KMS-11 (cell line): ENCODE measurements around the gene PSME2.

Experiments
- H2AFZ ChIP-seq: fragments of 200-600 bp; sonication (generic); 2 replicates; pipeline ENCODE4 v1.6.1; 2016; ENCODE audit warnings: antibody characterized with exemption, mixed run types, low read depth
- H3K27ac ChIP-seq: fragments of 200-600 bp; sonication (generic); 2 replicates; pipeline ENCODE4 v1.6.1; 2016; ENCODE audit warnings: mild to moderate bottlenecking, mixed run types
- H3K27me3 ChIP-seq: fragments of 200-600 bp; sonication (generic); 2 replicates; pipeline ENCODE4 v1.6.1; 2017; ENCODE audit warnings: mild to moderate bottlenecking, low read depth, mixed run types, moderate library complexity; ENCODE audit not compliant: insufficient read depth
- H3K36me3 ChIP-seq: fragments of 200-600 bp; sonication (generic); 2 replicates; pipeline ENCODE4 v1.6.1; 2017; ENCODE audit warnings: mild to moderate bottlenecking, mixed run types; ENCODE audit not compliant: insufficient read depth
- H3K4me1 ChIP-seq: fragments of 200-600 bp; sonication (generic); 2 replicates; pipeline ENCODE4 v1.6.1; 2016; ENCODE audit warnings: mild to moderate bottlenecking, low read depth, mixed run types; ENCODE audit not compliant: poor library complexity, severe bottlenecking
- H3K4me2 ChIP-seq: fragments of 200-600 bp; sonication (generic); 2 replicates; pipeline ENCODE4 v1.7.0; 2016; ENCODE audit warnings: mild to moderate bottlenecking, mixed run types
- H3K4me3 ChIP-seq: fragments of 200-600 bp; sonication (generic); IDR thresholded peaks from 2 replicates; pipeline ENCODE4 v1.6.1; 2017; ENCODE audit warnings: low read depth, low read length, mixed read lengths; ENCODE audit not compliant: insufficient read depth
- H3K79me2 ChIP-seq: fragments of 200-600 bp; sonication (generic); 2 replicates; pipeline ENCODE4 v1.6.1; 2016; ENCODE audit warnings: low read depth, mixed run types; ENCODE audit not compliant: insufficient read depth
- H3K9ac ChIP-seq: fragments of 200-600 bp; sonication (generic); 2 replicates; pipeline ENCODE4 v1.6.1; 2016; ENCODE audit warnings: mild to moderate bottlenecking, mixed run types
- H4K20me1 ChIP-seq: fragments of 200-600 bp; sonication (generic); 2 replicates; pipeline ENCODE4 v1.6.1; 2016; ENCODE audit warnings: mild to moderate bottlenecking, mixed run types; ENCODE audit not compliant: insufficient read depth
- CTCF ChIP-seq: fragments of 200-600 bp; sonication (generic); conservative IDR thresholded peaks from 2 replicates; pipeline ENCODE4 v1.6.1; 2017; ENCODE audit warnings: low read depth, mild to moderate bottlenecking, antibody characterized with exemption, low read length, moderate library complexity, mixed read lengths

PSME2 gene

DNA sequence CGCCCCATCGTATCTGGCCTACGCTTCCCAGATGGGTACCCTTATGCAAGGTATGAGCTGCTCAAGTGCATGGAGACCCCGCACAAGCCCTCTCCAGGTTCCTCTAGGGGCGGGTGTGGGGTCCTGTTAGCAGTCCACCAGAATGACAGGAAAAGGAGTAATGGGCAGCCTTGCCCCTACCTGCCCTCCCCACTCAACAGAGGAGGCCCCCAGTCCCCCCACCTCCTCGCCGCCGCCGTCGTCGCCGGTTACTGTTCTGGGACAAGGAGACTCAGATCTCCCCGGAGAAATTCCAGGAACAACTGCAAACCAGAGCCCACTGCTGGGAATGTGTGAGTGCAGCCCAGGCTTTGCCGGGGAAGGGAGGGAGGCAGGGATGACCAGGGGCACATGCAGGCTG, 31.5 kb upstream of the PSME2 start:
- TF ChIP-seq CTCF = no peak
- no peak overlapping the region for H3K27ac ChIP-seq
- no peaks in the 10 kb centered on the region for H3K4me1 ChIP-seq
- no peak overlapping the region for H2AFZ ChIP-seq
- no peaks in the 10 kb centered on the region for H4K20me1 ChIP-seq
- no peak overlapping the region for H3K4me3 ChIP-seq
- H3K4me2 ChIP-seq = no peak overlapping the region
- no peaks in the 10 kb centered on the region for H3K79me2 ChIP-seq
- H3K27me3 ChIP-seq = no peaks in the 10 kb centered on the region
- no peak overlapping the region for H3K9ac ChIP-seq
- no peaks in the 10 kb centered on the region for H3K36me3 ChIP-seq

GRCh38 chr14:24177041-24177825, 30.8 kb upstream of the PSME2 start:
- Histone ChIP-seq H2AFZ (no peak overlapping the region), H3K27ac (no peak overlapping the region), H3K36me3 (no peaks in the 10 kb centered on the region), H4K20me1 (no peaks in the 10 kb centered on the region), H3K79me2 (no peaks in the 10 kb centered on the region), H3K4me1 (no peaks in the 10 kb centered on the region), H3K27me3 (no peaks in the 10 kb centered on the region), H3K4me3 (no peak overlapping the region), H3K9ac (no peak overlapping the region), H3K4me2 (no peak overlapping the region)
- no peak for TF ChIP-seq CTCF

- no peaks in the 10 kb centered on the region for H3K4me1 ChIP-seq
- no peak overlapping the region for H3K9ac ChIP-seq
- no peak overlapping the region for H3K4me2 ChIP-seq
- H4K20me1 ChIP-seq = no peaks in the 10 kb centered on the region
- H3K79me2 ChIP-seq = no peaks in the 10 kb centered on the region
- H2AFZ ChIP-seq = no peak overlapping the region
- H3K36me3 ChIP-seq = no peaks in the 10 kb centered on the region
- no peak overlapping the region for H3K27ac ChIP-seq
- no peaks in the 10 kb centered on the region for H3K27me3 ChIP-seq
- no peak for TF ChIP-seq CTCF
- no peak overlapping the region for H3K4me3 ChIP-seq
Observed at GRCh38 chr14:24176599-24176998, 30.2 kb upstream of the PSME2 start.

DNA sequence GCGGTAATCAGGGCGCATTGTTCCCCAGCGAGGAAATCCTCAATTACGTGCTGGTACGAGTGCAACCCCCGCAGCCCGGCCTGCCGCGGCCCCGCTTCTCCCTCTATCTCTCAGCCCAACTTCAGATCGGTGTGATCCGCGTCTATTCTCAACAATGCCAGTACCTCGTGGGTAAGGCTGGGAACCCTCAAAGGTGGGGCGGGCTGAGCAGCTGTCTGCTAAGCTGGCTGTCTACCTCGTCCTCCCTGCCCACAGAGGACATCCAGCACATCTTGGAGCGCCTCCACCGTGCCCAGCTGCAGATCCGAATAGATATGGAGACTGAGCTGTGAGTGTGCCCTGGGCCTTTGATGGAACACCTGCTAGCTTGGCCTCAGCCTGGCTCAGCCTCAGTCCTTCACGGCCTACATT, 26.5 kb upstream of the PSME2 start:
- Histone ChIP-seq H3K4me1 (peaks cover 1% of the 10 kb centered on the region), H3K27me3 (no peaks in the 10 kb centered on the region), H3K9ac (no peak overlapping the region), H3K36me3 (no peaks in the 10 kb centered on the region), H3K79me2 (no peaks in the 10 kb centered on the region), H3K27ac (no peak overlapping the region), H4K20me1 (no peaks in the 10 kb centered on the region), H3K4me3 (no peak overlapping the region), H2AFZ (no peak overlapping the region), H3K4me2 (no peak overlapping the region)
- TF ChIP-seq CTCF = no peak
